ENCODE measurements around the gene CALCR. TPM values are rescaled to one million over a fixed set of nuclear protein-coding genes. Genes with fewer than 3 reads are reported as not detected.

CALCR gene
- total and polyA plus RNA-seq, 2 donors (not counting 1 experiment from before 2014, with no cell fraction given) = not detected

DNA sequence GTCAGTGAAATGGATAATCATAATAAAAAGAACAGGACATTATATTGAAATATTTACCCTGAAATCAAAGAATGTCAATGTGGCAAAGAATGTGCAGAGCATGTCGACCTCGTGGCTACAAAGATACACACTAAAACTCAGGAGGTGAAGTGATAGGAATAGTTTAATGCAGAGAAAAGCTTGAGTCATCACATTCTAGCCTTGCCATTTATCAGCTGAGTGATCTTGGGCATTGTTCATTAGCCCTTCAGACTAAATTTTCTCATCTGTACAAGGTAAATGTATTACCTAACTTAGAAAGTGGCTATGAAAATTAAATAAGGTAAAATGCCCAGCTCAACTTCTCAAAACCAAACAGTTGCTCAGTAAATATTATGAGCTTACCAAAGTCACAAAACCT lies 22.6 kb downstream of the CALCR start:
- Histone ChIP-seq H3K36me3 (replicated peaks in 1 of 2; ENCODE audit: control extremely low read depth in 1 of 2, control insufficient read depth in 1 of 2, extremely low read depth in 1 of 2, insufficient read depth in 2 of 2, low read length in 1 of 2) (no peaks in the 10 kb centered on the region), H3K27ac (ENCODE audit: low read length in 2 of 2) (no peak overlapping the region), H3K79me2 (ENCODE audit: control insufficient read depth, insufficient read depth, low read length) (no peaks in the 10 kb centered on the region), H3K9ac (ENCODE audit: low read length) (no peak overlapping the region), H3K9me3 (ENCODE audit: control extremely low read depth in 1 of 3, control insufficient read depth in 2 of 3, insufficient read depth in 1 of 3, low read length in 2 of 3) (no peaks in the 10 kb centered on the region), H4K20me1 (ENCODE audit: control insufficient read depth, insufficient read depth, low read length, poor library complexity, severe bottlenecking) (no peaks in the 10 kb centered on the region), H3K27me3 (replicated peaks in 1 of 4; ENCODE audit: control extremely low read depth in 1 of 4, control insufficient read depth in 3 of 4, insufficient read depth in 4 of 4, low read length in 3 of 4) (no peaks in the 10 kb centered on the region), H3K4me1 (ENCODE audit: control insufficient read depth in 2 of 2, insufficient read depth in 2 of 2, low read length in 2 of 2) (no peaks in the 10 kb centered on the region), H3K4me3 (ENCODE audit: control extremely low read depth in 1 of 5, extremely low read depth in 1 of 5, insufficient read depth in 1 of 5, low read depth in 2 of 5, low read length in 4 of 5) (no peak overlapping the region), H3K4me2 (replicated peaks; ENCODE audit: low read depth, low read length, poor library complexity, severe bottlenecking) (no peak overlapping the region), H2AFZ (ENCODE audit: insufficient read depth, low read depth, low read length, poor library complexity, severe bottlenecking) (no peak overlapping the region)
- no CpG with 5 or more reads among the region's 2 CpGs for WGBS (ENCODE audit: insufficient coverage)
- no peak overlapping the region for H3K27ac Mint-ChIP-seq
- H3K4me1 Mint-ChIP-seq = no peaks in the 10 kb centered on the region
- ATAC-seq (ENCODE audit: low read depth) (no peak), DNase-seq (no peak)
- H3K4me3 Mint-ChIP-seq = no peak overlapping the region
- TF ChIP-seq EZH2 (IDR thresholded peaks at IDR 0.05; ENCODE audit: borderline replicate concordance, insufficient read depth, low read depth, low read length, poor library complexity, severe bottlenecking) = no peak
- intact Hi-C loops (cut with micrococcal nuclease) = no loop called here
- ChIA-PET CTCF (interaction anchor here (3.1 to 5.0 kb wide), 2 partner anchors 11 to 306 kb away, joined by 16 to 31 read pairs; no protein-coding TSS in a partner anchor), POLR2A (no interaction called here)
- peaks cover 14% of the 10 kb centered on the region for H3K27me3 Mint-ChIP-seq
- H3K9me3 Mint-ChIP-seq (ENCODE audit: insufficient read depth) = no peaks in the 10 kb centered on the region

DNA sequence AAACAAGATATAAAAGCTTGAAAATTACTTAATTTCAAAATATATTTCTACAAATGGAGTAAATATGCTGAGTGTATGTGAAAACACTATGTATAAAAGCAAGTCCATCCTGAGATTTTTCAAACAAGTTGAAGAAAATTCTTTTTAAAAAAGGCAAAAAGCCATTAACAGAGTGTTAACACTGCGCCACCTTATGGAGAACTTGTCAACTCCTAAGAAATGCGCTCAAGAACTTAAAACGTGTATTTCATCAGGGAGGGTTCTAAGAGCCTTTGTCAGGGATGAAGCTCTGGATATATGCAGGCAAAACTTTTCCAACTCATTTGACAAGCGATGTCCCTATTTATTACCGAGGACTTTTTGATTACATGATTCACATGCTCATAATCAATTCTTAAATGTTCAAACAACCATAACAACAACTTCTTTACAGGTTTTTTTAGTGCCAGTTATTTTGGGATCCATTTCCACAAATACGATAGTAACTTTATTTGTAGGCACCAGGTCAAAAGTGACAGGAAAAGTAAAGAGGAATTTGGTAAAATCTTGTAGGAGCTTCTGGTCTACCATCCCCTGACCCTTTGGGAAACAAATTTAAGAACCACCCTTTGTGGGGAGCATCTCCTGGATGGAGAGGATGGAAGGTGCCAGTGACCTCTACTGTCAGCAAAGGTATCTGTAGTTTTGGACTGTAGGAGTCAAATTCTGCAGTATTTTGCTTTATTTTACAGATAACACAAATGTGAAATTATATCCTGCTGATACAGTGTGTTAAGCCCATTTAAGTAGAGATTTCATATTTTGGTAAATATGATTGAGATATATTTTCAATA lies 23.2 kb downstream of the CALCR start:
- Histone ChIP-seq H3K9ac (ENCODE audit: low read length) (no peak overlapping the region), H3K27ac (ENCODE audit: low read length in 2 of 2) (no peak overlapping the region), H3K4me2 (replicated peaks; ENCODE audit: low read depth, low read length, poor library complexity, severe bottlenecking) (no peak overlapping the region), H3K4me1 (ENCODE audit: control insufficient read depth in 2 of 2, insufficient read depth in 2 of 2, low read length in 2 of 2) (no peaks in the 10 kb centered on the region), H4K20me1 (ENCODE audit: control insufficient read depth, insufficient read depth, low read length, poor library complexity, severe bottlenecking) (no peaks in the 10 kb centered on the region), H3K4me3 (ENCODE audit: control extremely low read depth in 1 of 5, extremely low read depth in 1 of 5, insufficient read depth in 1 of 5, low read depth in 2 of 5, low read length in 4 of 5) (no peak overlapping the region), H2AFZ (ENCODE audit: insufficient read depth, low read depth, low read length, poor library complexity, severe bottlenecking) (no peak overlapping the region), H3K9me3 (ENCODE audit: control extremely low read depth in 1 of 3, control insufficient read depth in 2 of 3, insufficient read depth in 1 of 3, low read length in 2 of 3) (no peaks in the 10 kb centered on the region), H3K79me2 (ENCODE audit: control insufficient read depth, insufficient read depth, low read length) (no peaks in the 10 kb centered on the region), H3K27me3 (replicated peaks in 1 of 4; ENCODE audit: control extremely low read depth in 1 of 4, control insufficient read depth in 3 of 4, insufficient read depth in 4 of 4, low read length in 3 of 4) (no peaks in the 10 kb centered on the region), H3K36me3 (replicated peaks in 1 of 2; ENCODE audit: control extremely low read depth in 1 of 2, control insufficient read depth in 1 of 2, extremely low read depth in 1 of 2, insufficient read depth in 2 of 2, low read length in 1 of 2) (no peaks in the 10 kb centered on the region)
- Mint-ChIP-seq H3K4me1 (no peaks in the 10 kb centered on the region), H3K9me3 (ENCODE audit: insufficient read depth) (no peaks in the 10 kb centered on the region), H3K4me3 (no peak overlapping the region), H3K27me3 (peaks cover 14% of the 10 kb centered on the region), H3K27ac (no peak overlapping the region)
- ChIA-PET CTCF (interaction anchor here (0.9 to 5.0 kb wide), 6 partner anchors 8 to 305 kb away, joined by 3 to 31 read pairs (median 4); no protein-coding TSS in a partner anchor), POLR2A (no interaction called here)
- no peak for ATAC-seq (ENCODE audit: low read depth)
- peak; percentile 72 for TF ChIP-seq CTCF (IDR thresholded peaks at IDR 0.05)
- no peak for TF ChIP-seq EZH2 (IDR thresholded peaks at IDR 0.05; ENCODE audit: borderline replicate concordance, insufficient read depth, low read depth, low read length, poor library complexity, severe bottlenecking)
- intact Hi-C loops (cut with micrococcal nuclease) = no loop called here
- WGBS (ENCODE audit: insufficient coverage) = 11% methylated on average over 4 of the region's 6 CpGs
- DNase-seq = peak; percentile 46
